Right lung (tissue), 5 donors: ENCODE data around the gene TOMM40L. TPM values are rescaled to one million over a fixed set of nuclear protein-coding genes. Genes with fewer than 3 reads are reported as not detected.

ENCODE experiments used
- DNase-seq, 2 donors: peaks; one replicate each; pipeline ENCODE4 v3.0.0-alpha.2; 2013
- polyA plus RNA-seq, 5 donors: library from polyadenylated mRNA; unstranded; fragments of 120-200 nt; gene quantifications; one replicate each; pipeline versions ENCODE4 v1.2.1 to v1.2.3, GENCODE V29; 2013; ENCODE audit warnings: inconsistent platforms in 1 of 5, low replicate concordance in 1 of 5; ENCODE audit not compliant: insufficient read length in 5 of 5, insufficient read depth in 1 of 5

Gene TOMM40L
- polyA plus RNA-seq, 5 donors: 10.1 to 12.4 (median 11.6) TPM

GRCh38 chr1:161196521-161197451 is 29.1 kb upstream of the TOMM40L start:
- no peak for DNase-seq

GRCh38 chr1:161197560-161198193 is 28.2 kb upstream of the TOMM40L start:
- no peak for DNase-seq

DNA sequence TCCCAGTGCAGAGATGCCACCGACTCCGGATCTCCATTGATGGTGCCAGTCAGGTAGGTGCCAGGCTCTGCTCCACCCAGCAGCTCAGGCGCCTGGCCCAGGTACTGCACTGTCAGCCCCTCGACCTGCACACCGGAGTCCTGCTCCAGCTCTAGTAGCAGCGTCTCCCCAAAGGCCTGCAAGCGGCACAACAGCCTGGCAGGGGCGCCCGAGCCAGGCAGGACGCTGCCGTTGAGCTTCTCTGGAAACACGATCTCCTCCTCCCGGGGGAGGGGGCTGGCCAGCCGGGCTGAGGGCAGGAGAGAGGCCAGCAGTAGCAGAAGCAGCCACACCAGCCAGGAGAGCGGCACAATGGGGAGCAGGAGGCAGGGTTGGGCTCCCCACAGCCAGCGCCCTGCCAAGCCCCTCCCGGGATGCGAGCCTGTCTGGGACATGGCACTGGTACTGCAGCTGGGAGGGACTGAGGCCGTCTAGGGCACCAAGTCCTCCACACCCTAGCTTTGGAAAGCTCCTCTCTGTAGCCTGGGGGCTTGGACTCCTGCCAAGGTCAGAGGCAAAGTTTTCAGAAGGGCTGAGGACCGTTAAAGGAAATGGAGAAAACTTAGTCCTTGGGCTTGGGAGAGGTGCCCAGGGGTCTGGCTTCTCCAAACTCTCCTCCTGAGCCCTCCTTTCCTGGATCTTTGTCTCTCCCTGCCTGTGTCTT is 27.5 kb upstream of the TOMM40L start:
- DNase-seq: no peak

- DNase-seq: peak; percentile 70 to 77
Observed at GRCh38 chr1:161198897-161199431, 26.9 kb upstream of the TOMM40L start, which contains the start of gene ADAMTS4. ADAMTS4 (minus strand) TSS chr1:161199054; CDS start chr1:161198627, 427 bp downstream.

- no peak for DNase-seq
Observed at GRCh38 chr1:161199506-161200139, 26.2 kb upstream of the TOMM40L start.

DNA sequence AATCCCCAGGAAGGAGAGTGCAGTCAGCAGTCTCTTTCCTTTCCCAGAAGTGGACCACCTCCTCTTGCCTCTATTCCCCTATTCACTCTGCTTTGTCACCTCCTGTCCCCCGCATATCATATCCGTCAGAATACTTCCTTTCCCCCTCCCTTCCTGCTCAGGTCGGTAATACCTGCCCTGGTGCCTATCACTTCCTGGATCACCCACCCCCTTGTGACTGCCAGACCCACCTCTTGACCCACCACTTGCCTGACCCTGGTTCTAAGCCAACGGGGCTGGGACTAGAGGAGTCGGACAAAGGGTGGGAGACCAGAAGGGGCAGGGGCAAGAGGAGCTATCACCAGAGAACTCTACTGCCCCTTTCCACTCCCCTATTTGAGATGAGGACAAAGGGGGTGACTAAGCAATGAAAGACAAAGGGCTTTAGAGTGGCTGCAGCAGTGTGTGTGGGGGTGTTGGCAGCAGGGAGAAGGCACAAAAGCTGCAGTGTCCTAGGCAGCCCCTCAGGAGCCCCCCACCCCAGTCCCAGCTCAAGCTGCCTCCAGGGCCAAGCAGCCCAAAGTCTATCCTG is 25.4 kb upstream of the TOMM40L start:
- no peak for DNase-seq

DNA sequence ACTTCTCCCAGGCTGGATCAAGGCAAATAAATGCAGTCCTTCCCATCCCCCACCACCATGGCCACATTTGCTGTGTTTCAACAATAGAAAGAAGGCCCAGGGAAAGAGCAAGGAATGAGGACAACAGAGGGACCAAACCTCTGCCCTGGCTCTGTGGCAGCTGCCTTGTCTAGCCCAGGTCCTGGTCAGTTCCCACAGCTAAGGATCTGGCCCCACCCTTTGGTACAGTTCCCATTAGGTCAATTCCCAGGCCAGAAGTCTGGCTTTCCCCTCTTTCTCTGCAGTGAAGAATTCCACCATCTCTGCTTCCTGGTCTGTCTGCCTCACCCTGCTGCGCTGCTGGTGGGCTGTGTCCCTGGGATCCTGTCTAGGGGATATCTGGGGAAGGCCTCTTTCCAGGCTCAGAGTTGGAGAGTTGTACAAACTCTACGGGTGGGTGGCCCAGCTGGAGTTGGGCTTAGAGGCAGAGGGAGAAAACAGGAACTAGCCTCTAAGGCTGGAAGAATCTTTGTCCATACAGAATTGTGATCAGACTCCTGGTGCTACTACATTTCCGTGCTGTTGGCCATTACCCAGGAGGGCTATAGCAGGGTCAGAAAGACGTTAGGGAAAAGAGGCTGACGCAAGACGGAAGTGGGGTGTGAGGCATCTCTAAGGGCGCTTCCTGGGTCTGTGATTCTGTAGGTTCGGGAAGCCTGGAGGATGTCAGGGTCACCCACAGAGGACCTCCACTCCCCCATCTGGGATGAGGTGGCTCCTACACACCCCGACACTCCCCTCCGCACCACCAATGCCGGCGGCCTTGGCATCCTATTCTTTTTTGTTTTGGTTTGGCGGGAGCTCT is 24.6 kb upstream of the TOMM40L start:
- peak in 1 of 2 donors; percentile 75 for DNase-seq

DNA sequence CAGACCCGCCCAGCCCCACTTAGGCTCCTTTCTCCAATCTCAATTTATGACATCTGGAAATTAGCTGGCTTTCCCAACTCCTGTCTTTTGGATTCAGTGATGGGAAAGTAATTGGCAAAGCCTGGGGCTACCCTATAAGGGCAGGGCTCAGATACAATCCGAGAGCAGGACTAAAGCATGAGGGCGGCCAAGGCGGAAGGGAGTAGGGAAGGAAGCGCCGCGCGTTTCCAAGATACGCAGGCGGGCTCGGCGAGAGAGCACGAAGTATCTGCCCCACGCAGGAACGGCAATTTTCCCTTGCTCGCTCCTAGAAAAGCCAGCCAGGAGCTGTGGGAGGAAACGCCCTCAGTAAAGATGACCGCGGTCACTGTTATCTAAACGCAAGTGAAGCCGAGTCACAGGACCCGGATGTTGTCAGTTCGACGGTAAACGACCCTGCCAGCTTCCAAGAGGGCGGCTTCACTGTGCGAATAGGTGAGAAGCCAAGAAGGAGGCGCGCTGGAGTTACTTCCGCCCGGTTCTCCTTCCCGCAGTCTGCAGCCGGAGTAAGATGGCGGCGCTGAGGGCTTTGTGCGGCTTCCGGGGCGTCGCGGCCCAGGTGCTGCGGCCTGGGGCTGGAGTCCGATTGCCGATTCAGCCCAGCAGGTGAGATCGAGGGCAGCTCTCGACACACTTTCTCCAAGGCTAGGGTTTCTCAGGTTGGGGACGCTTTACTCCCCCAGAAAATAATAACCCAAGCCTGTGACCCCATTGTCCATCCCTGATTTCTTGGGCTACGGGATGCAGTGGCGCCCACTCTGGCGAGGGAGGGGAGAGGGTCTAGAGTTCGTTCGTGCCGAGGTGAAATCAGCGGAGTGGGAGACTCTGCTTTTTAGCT is 23.8 kb upstream of the TOMM40L start, which contains the start of gene NDUFS2:
Gene NDUFS2 (plus strand): TSS at position 532 of the 877 bp plus-strand sequence. CDS start 19 bp downstream, at position 551.
- peak; percentile 96 to 98 for DNase-seq

- no peak for DNase-seq
Observed at GRCh38 chr1:161206411-161207140, 19.3 kb upstream of the TOMM40L start.

GRCh38 chr1:161207173-161207572 is 18.7 kb upstream of the TOMM40L start:
- DNase-seq: no peak

- DNase-seq: no peak
Observed at GRCh38 chr1:161209790-161210409, 16.0 kb upstream of the TOMM40L start.

DNA sequence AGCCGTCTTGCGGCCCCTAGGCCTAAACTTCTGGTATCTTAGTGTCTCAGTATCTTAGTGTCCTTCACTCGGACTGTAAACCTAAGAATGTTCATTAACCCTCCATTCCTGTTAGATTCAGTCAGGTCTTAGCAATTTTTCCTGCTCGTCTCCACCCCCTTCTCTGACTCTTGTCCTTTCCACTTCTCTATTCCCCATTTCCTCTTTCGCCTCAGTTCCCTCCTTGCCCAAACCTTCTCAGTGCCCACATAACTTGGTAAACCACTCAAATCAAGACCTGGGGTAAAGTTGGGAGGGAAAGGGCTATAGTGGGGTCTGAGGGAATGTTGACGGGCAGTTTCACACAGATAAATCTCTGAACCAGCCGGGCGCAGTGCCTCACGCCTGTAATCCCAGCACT is 11.5 kb upstream of the TOMM40L start:
- no peak for DNase-seq

- no peak for DNase-seq
Observed at GRCh38 chr1:161215076-161215475, 10.8 kb upstream of the TOMM40L start, which contains the start of gene FCER1G. FCER1G (plus strand) TSS chr1:161215295; CDS start chr1:161215322, 27 bp downstream.

DNA sequence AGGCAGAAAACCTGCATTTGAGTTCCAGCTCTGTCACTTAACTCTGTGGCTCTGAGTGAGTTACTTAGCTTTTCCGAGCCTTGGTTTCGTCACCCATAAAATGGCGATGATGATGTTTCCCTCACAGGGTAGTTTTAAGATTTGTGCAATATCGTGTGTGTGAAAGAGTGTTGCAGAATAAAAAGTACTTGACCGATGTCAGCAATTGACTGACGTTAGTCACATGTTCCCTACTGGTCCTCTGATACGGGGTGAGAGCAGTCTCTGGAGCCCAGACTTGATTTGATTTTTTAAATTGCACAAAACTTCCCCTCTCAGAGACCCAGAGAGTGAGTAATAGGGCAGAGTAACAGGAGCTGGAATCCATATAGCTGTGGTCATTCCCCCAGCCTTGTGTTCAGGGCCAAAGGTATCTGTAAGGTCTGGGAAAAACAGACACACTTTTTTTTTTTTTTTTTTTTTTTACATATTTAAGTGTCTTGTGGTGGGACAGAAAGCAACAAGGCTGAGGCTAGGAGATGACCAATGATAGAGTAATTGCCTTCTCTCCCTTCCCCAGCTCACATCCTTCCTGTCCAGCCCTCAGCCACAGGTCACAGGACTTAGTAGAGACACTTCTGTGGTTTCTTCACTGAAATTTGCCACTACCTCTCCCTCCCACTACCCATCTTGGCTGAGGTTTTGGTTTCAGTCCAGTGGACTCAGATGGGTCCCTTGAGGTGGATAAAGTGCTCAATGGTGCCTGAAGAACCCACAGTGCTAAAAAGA is 8.7 kb upstream of the TOMM40L start:
- DNase-seq: no peak

DNA sequence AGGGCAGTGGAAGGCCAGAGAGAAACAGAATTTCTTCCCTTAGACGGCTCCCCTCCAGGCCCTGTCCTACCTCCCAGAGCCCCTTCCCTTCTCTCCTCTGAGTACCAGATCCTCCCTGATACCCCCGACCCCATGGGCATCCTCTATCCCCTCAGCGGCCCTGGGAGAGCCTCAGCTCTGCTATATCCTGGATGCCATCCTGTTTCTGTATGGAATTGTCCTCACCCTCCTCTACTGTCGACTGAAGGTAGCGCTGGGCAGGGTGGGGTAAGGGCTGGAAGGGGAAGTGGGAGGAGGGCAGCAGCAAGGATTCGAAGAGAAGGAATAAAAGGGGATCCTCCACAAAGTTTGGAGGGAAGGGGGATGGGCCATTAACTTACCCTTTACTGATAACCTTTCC is 8.0 kb upstream of the TOMM40L start:
- no peak for DNase-seq

DNA sequence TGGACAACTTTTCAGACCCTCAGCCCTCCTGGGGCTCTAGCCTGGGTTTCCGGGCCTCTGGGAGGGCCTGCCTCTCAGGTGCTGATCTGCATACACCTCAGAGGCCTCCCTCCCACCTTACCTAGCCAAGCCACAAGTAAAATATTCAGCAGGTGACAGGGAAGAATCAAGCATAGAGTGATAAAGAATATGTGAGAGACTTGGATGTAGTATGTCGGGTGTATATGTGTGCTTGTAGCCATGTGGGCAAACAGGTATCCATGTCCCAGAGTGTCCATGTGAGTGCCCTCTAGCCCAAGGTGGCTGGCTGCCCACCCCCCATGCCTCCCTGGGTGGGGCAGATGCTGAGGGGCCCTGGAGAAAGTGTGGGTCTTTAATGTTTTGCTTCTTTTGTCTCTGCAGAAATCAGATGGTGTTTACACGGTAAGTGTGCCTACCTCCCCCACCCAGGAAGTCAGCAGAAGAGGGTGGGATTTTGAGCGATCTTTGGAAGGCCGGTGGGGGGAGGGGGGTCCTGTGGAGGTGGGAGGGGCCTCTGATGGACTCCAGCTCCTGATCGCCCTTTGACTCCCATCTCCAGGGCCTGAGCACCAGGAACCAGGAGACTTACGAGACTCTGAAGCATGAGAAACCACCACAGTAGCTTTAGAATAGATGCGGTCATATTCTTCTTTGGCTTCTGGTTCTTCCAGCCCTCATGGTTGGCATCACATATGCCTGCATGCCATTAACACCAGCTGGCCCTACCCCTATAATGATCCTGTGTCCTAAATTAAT is 7.4 kb upstream of the TOMM40L start:
- no peak for DNase-seq
